ENCODE results near the gene TMEM38B.
A peak's percentile ranks its signal among the peaks of the same experiment; 100 is the strongest.

TMEM38B gene, protein sequence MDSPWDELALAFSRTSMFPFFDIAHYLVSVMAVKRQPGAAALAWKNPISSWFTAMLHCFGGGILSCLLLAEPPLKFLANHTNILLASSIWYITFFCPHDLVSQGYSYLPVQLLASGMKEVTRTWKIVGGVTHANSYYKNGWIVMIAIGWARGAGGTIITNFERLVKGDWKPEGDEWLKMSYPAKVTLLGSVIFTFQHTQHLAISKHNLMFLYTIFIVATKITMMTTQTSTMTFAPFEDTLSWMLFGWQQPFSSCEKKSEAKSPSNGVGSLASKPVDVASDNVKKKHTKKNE

GRCh38 chr9:105694190-105694847 lies at the start of gene TMEM38B:
Gene TMEM38B, plus strand, starts transcription at chr9:105694541. Its CDS starts 120 bp downstream, at chr9:105694661.
- peak; percentile 69 for DNase-seq

- no peak for DNase-seq
Measured at GRCh38 chr9:105646879-105647594, 47.3 kb upstream of the TMEM38B start.

DNA sequence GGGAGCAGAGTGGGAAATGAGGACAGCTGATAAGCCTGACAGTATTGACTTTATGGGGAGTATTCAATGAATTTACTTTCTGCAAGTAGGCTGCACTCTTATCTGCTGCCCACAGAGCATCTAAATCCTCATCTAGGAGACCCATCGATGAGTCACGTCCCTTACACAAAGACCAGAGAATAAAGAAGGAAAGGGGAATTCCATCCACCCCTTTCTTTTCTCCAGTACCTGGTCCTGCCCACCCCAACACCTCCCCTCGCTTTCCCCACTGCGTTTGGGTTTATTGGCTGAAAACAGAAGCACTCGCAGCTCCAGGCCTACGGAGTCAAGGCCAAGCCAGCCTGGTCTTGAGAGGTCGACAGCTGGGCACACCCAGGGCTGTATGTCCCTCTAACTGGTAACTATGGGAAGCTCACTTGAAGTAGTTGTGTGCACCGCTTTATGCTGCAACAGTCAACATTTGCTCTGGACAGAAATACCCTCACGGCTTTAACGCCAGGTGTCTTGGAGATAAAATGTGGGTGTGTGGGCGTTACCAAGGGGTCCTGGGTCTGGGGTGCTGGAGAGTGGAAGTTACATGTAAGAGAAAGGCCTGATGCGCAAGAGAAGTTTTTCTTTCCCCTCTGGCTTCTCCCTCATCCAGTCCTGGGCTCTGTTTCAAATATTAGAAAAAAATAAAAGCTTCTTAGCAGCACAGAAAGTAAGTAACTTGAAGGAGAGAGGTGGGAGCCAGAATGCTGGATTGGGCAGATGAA lies 46.6 kb upstream of the TMEM38B start:
- DNase-seq, result no peak

DNA sequence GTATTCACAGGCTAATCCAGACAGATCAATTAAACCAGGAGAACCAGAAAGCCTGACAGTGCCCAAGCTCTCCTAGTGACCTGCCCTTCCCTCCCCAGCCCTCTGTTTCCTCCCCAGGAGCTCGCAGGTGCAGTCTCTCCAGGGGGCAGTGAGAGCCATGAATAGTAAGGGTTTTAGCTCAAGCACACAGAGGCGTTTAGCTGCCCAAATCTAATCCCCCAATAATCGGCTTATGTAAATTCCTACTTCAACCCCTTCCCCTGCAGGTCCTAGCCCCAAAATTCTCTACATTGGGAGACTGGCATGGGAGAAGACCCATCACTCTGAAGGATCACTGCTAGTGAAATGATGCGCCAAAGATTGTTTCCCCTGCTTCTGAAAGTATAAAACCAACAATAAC lies 42.5 kb upstream of the TMEM38B start:
- no peak for DNase-seq

- DNase-seq, result no peak
Measured at GRCh38 chr9:105656131-105656921, 38.0 kb upstream of the TMEM38B start.

DNA sequence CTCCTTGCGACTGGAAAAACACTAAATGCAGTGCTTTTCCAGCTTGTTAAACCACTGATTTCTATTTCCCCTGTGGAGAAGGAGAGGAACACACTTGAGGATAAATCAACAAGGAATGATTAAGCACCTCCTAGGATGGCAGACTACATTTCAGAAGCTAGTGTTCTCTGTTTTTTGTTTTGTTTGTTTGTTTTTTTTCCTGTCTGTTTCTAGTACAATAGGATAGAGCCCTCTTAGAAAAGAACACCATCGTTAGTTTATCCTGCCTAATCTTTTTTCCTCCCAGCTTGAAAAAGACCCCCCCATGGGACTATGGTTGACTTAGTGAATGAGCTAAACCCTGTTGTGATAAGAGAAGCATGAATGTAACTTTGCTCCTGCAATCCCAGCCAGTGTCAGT lies 36.0 kb upstream of the TMEM38B start:
- no peak for DNase-seq

- DNase-seq, result no peak
Measured at GRCh38 chr9:105661011-105661410, 33.3 kb upstream of the TMEM38B start.

GRCh38 chr9:105662184-105663104 lies 31.9 kb upstream of the TMEM38B start, which contains the start of gene TAL2:
Gene TAL2, plus strand, starts transcription at chr9:105662457. Its CDS starts 40 bp downstream, at chr9:105662497.
- no peak for DNase-seq

DNA sequence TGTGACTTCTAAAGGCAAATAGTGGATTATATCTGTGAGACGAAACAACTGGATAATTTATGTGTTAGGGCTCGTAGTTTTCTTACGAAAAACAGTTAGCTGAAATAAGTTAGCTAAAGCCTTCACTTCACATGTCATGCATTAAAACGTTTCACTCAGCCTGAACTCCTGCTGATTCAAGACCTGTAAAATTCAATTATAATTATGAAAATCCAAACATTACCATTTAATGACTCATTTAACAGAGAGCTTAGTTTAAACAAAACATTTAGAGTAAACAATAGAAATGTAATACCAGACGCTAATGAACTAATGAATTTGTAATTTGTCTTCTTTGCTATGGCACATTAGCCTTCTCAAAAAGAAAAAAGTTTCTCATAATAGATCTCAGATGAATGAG lies 30.4 kb upstream of the TMEM38B start:
- no peak for DNase-seq

DNA sequence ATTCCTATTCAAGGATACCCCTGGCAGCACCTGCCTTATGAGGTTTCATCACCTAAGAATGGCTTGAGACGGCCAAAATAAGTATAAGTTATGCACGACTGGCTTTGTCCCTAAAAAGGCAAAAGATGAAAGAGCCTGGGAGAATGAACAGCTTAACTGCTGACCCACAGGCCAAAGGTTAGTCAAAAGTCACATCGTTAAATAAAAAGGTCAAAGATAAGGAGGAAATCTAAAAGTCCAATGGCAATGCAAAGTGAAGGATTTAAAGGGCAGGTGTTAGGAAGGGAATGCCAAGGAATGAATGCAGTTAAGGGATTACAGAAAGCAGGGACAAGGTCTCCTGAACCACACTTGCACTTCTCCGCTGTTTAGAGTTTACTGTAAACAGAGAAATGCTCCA lies 26.5 kb upstream of the TMEM38B start:
- DNase-seq, result no peak

GRCh38 chr9:105670315-105670714 lies 24.0 kb upstream of the TMEM38B start:
- no peak for DNase-seq

DNA sequence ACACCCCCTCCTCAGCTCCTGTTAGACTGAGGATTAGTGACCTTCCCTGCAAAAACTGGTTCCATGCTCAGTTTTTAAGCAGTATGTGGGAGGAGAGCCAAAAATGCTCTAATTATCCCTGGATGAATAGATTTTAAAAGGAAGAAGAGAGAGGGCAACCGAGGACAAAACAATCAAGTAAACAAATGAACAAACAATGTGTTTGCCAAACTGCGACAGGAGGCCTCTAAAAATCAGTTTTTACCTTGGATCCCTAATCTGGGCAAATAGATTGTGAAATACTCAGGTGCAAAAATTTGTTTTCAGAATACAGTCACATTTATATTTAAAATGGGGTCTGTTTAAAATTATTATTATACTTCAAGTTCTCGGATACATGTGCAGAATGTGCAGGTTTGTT lies 23.6 kb upstream of the TMEM38B start:
- no peak for DNase-seq

GRCh38 chr9:105672711-105673234 lies 21.6 kb upstream of the TMEM38B start:
- DNase-seq, result peak; percentile 42

GRCh38 chr9:105673850-105674387 lies 20.4 kb upstream of the TMEM38B start:
- DNase-seq, result no peak

GRCh38 chr9:105676351-105676923 lies 17.9 kb upstream of the TMEM38B start:
- no peak for DNase-seq

GRCh38 chr9:105678163-105678562 lies 16.2 kb upstream of the TMEM38B start:
- DNase-seq, result no peak

DNA sequence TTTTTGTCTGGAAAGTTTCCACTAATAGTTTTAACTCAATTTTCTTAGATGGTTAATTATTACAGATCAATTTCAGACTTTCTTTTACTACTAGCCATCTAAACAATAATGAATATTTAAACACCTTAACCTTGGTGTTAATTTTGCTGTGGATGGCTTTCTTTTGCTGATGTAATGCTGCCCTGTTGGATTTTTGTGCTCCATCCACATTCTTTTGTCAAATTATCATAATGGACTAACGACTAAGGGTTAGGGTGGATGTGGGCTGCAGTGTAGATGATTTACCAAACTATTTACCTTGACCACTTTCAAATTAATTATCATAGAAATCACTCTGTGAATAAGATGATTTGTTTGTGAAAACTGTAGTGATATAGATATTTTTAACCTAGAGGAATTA lies 15.6 kb upstream of the TMEM38B start:
- no peak for DNase-seq

DNA sequence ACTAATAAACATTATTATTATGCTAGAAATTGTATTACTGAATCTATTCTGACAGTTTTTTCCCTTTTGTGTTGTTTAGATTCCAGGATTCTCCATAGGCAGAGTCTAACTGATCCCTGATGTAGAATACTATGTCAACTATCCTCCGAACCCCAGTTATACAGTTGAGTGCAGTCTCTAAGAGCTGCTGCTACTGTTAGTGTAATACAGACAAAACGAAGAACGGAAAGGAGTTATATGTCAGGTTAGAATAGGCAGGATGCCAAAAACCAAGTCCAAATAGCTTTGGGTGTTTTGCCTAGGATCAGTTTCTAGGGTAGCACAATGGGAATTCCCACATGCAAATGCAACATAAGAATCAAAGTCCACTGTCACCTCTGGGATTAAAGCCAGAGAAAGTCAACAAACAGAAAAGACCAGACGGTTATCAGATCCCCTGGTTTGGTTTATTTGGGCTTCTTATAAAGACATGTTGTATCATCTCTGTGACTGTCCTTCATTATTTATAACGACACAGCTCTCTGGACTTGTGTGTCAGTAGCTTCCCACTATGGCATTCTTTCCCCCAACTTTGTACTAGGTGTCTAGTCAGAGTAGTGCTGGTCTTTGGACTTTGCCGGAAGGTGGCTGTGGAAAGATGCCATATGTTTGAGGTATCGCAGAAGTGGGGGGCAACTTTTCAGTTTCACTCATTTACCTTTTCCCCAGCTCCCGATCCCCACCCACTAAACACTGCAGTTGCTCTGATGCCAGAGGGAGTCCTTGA lies 14.9 kb upstream of the TMEM38B start:
- peak; percentile 39 for DNase-seq

DNA sequence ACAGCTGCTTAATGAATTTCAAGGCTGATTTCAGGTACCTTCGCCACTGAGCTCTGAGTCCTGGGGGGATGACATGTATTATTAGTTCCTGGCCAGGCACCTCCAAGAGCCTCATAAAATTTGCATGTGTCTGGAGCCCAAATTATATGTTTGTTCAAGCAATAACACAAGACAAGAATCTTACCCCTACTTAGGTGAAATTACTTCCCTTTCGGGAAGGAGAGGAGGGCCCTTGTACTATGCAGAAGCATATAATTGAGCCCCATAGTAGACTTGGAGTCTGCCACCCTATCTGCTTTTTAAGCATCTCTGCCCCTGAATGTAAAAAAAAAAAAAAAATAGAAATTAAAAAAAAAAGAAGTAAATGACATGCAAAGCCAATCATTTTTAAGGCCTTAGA lies 13.0 kb upstream of the TMEM38B start:
- DNase-seq, result no peak
